HG02981 (cell line): ENCODE results near the gene PTPRQ.
"Not testable (repeated sequence)": the region's sequence is repeated elsewhere in the genome, so short reads cannot be mapped to it uniquely, and the experiment has no call there.

Experiments used
- ATAC-seq: cut with Tn5 transposase; IDR thresholded peaks from one replicate; pipeline ENCODE4 v1.9.1; 2021; ENCODE audit warnings: mild to moderate bottlenecking, moderate library complexity; ENCODE audit not compliant: unreplicated experiment

The PTPRQ gene

DNA sequence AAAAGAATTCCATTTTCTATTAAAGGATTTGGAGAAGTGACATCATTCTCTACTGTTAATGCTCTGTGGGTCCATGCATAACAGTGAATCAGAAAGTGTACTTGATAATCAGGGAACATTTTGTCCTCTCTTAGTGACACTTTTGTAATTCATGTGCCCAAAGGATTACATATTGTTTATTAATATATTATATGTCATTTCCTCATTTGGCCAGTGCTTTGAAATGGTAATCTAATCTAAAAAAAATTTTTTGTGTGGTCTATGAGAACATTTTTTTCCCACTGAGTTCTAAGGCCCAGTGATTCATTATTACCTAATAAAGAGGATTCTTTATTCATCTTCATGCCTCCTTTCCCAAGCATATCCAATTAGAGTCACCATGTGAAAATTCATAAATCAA is 183.7 kb downstream of the PTPRQ start:
- no peak for ATAC-seq

DNA sequence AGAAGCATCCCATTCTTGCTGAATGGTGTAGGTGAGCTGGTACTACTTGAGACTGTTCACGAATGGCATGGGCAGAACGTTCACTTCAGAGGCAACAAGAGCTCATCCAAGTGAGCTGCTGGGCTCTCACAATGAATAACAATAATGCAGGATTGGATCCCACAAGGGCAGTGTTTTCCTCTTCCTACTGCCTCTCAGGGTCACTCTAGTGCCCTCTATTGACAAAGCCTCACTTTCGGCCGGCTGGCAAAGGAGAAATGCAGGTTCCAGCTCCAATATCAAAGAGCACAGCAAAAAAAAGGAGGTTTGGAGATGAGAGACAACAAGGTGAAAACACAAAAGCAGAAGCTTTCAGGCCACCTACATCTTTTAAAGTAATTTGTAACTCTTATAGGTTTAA is 188.8 kb downstream of the PTPRQ start:
- ATAC-seq: no peak

DNA sequence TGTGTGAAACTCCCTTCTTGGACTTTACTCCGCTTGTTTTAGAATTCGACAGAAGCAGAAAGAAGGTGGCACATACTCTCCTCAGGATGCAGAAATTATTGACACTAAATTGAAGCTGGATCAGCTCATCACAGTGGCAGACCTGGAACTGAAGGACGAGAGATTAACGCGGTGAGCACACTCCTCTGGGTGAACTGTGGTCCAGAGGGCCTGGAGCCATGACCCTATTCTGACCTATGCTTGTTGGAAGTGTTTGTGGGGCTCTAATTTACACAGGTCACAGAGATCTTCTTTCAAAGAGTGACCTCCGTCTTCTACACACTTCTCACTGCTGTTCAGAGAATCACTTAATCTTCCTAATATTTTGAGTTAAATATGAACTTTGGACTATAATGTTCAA is 190.9 kb downstream of the PTPRQ start:
- ATAC-seq: no peak

DNA sequence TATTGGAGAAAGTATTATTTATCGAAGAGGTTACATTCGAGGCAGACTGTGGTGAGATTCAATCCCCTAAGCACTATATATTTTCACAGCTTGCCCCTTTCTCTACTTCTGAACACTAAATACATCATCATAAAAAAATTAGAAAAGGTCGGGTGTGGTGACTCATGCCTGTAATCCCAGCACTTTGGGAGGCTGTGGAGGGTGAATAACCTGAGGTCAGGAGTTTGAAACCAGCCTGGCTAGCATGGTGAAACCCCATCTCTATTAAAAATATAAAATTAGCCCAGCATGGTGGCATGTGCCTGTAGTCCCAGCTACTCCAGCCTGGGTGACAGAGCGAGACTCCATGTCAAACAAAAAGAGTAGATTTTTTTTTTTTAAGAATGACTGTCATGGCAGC is 192.8 kb downstream of the PTPRQ start:
- ATAC-seq: no peak

DNA sequence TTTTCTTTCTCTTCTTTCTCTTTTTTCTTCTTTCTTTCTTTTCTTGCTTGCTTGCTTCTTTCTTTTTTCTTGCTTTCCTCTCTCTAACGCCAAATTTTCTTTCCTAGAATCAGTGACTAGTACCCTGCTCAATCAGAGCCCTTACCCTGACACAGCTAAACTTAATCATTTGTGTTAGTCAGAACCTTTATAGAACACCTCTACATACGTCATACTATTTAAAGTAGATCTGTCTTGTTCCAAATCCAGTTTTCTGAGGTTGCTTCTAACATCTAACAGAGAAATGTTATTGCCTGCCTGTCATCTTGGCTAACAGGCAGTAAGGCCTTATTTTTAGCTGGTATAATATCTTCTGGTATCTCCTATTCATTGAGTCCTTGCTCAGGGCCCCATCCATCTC is 197.9 kb downstream of the PTPRQ start:
- ATAC-seq: no peak

DNA sequence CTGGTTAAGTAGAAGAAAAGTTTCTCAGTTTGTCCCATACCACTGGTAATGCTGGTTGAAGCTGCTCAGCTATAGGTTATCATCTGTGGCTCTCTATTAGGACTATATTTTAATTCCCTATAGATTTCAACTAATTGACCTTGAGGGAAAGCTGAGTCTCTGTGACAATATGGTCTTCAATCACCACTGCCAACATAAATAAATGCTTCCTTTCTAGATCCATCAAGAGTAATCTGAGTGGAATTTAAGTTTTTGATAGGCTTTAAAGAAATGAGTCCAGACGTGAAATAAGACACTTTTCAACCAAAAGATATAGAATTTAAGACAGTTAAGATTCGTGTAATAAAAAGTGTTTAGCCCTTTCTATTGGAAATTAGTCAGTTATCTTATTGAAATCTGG is 199.9 kb downstream of the PTPRQ start:
- no peak for ATAC-seq

DNA sequence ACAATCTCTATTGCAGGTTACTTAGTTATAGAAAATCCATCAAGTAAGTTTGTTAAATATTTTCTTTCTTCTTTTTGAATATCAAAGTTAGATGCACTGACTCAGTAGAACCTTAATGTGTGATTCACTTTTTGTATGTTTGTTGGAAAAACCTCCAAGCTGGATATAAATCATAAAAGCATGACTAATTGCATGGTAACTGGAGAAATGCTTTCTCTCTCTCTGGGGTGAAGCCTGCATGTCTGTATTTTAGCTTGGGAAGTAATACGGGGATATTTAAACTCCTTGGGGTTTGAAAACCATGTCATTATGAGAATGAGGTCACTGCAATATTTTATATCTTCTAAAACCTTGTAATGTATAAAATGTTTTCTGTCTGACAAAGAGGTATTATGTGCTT is 204.8 kb downstream of the PTPRQ start:
- no peak for ATAC-seq

DNA sequence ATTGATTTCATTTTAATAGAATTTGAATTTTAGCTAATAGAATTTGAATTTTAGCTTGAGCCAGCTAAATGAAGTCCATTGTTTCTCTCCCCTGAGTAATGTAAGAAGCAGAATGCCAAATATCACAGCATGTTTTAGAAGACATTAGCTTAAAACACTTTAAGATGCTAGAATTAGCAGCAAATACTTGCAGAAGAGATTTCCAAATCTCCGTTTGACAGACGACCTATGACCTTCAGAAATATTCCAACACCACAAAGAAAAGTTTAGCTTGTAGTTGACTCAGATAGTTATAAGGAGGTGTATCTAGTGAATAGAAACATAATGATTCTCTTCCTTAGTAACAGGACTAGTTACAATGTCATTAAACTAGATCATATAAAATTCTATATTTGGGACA is 211.7 kb downstream of the PTPRQ start:
- ATAC-seq: no peak

DNA sequence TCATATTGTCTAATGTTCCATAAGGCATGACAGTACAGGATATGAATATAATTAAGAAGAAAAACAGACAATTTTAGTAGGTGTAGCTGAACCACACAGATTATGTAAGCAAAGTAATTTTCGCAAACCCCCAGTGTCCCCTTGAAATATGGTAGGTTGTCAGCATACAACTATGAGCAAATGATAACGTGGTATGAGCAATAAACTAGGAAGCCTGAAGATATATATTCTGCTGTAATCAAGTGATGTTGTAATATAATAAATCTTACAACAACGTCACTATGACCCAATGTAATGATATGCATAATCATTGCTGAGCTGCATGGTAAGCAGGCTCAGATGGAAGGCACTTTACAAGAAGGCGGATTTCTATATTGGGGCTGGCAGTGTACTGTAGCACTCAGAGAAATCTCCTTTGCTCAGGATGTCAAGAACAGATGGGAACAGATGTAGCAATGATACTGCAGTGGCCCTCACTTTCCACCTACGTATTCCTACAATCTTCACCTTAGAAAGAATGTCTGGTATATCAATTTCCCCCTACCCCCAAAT is 215.6 kb downstream of the PTPRQ start:
- no peak for ATAC-seq

DNA sequence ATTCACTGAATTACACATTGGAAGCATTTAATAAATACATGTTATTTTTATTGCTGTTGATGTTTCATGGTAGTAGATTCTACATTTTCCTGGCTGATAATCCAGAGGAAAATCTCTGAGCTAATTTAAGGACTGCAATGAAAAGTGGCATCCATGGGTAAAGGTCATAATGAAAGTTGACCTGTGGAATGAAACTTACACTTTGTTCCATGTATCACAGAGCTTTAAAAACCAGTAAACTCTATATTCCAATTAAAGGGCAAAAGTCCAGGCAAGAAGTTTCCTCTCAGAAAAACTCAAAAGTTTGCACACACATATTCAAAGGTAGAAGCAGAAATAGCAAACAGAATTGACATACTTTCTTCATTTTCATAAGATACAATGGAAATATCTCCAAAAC is 218.6 kb downstream of the PTPRQ start:
- no peak for ATAC-seq

DNA sequence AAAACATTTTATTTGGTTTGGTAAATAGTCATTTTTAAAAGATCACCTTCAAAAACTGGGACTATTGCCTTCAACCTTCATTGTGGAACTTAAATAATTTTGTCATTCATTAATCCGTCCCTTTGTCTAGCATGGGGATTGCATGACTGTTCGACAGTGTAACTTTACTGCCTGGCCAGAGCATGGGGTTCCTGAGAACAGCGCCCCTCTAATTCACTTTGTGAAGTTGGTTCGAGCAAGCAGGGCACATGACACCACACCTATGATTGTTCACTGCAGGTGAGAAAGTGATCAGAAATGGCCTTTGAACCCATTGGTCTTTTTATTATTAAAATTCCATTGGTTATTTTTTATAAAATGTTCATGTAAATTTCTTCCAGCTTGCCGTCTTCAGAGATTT is 226.2 kb downstream of the PTPRQ start:
- ATAC-seq: no peak

DNA sequence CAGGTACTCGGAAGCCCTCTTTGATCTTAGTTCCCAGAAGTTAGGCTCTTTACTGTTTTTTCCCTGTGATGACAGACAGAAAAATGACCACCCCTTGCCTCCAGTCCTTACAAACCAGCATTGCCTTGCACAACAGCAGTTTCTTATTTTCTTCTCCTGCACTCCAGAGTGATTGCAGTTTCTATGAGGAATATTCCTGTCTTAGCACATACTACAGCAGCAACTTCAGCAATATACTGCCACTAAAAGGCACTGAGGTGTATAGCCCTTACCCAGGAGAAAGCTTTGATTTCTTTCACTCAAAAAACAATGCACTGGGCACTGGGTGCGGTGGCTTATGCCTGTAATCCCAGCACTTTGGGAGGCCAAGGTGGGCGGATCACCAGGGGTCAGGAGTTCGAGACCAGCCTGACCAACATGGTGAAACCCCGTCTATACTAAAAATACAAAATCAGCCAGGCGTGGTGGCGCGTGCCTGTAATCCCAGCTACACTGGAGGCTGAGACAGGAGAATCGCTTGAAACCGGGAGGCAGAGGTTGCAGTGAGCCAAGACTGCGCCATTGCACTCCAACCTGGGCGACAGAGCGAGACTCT is 232.1 kb downstream of the PTPRQ start:
- not testable (repeated sequence) for ATAC-seq

DNA sequence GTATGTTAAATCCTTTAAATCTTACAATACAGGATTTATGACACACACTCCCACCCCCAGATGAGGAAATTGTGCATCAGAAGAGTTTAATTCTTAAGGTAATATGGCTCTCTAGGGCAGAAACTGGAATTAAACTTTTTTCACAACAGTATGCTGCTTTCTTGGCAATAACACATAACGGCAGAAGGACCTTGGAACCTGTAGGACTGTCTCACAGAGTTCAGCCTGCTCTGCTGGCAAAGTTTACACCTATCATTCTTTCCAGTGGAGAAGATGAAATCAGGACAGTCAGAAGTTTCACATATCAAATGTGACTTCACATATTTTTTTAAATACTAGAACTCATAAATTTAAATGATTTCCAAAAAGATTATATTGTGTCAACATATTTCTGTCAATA is 232.8 kb downstream of the PTPRQ start:
- no peak for ATAC-seq

DNA sequence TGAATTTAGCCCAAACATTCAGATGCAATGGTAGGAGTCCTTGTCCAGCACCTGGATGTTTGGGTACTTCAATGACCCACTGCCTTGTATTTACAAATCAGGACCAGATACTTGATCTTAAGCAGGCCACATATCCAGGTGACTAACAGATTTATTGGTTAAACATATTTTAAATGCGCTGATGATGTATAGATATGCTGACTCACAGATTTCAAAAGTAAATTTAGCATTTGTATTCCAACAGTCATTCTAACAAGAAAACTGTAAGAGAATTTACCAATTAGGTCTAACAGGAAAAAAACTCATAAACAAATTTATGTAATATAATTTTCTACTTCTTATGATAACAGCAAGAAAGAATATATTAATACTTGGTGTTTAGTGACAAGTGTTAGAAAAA is 234.0 kb downstream of the PTPRQ start:
- ATAC-seq: no peak

DNA sequence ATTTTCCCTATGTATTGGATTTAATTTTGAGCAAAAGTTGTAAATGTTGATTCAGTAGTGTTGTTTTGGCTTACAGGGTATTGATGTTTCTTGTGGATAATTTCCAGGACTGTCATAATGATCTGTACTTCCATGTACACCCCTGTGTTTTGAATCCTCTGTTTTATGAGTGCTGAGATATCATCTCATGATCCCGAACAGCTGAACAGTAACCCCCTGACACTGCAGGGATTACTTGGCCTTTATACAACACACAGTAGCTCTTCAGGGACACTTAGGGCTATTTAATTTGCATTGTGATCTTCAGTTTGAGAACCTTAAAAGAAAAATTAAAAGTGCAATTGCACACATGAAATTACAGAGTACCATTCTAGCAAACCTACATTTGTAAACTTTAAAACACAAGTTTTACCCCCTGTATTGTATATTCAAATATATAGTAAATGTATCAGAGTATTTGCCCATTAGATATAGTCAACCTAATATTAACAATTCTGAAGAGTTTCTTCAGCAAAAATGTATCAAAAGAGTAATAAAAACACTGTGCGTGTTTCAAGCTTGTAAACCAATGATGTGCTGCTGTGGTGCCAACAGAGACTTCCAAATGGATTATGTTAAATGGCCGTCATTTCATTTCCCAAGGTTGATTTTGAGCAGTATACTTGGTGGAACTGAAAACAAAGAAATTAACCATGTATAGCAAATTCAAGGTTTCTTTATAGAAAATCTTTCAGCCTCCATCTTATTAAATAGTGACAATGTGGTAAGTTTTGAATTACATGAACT is 235.5 kb downstream of the PTPRQ start:
- ATAC-seq: no peak

DNA sequence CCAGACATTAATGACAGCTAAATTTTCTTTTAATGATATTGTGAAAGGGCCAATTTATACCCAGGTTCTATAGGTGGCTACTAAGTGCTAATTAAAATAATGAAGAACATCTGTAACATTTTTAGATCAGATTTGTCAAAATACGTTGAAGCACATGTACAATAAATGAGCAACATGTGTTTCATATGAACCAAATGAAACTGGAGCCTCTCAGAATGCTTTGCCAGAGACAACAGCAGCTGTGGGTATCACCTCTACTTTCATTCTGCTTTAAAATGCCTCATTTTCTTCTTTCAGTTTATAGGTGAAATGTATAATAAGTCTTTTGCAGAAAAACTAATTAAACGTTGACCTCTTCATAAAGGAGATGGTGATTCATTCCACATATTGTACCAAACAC is 237.3 kb downstream of the PTPRQ start:
- no peak for ATAC-seq

DNA sequence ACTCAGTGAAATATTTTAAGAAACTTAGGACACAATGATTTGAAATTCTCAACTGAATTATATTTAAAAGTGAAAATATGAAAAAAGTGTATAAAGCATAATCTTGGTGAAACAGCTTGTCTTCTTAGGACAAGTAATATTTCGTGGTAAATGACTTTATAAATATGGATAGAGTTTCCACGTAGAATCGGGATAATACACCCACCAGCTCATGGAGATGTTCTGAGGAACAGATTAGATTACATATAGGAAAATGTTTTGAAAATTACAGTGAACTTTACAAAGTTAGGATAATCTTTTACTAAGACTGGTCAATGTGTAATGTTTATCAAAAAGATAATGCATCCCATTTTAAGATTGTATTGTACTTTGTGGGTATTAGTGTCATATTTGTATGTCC is 237.8 kb downstream of the PTPRQ start:
- no peak for ATAC-seq

DNA sequence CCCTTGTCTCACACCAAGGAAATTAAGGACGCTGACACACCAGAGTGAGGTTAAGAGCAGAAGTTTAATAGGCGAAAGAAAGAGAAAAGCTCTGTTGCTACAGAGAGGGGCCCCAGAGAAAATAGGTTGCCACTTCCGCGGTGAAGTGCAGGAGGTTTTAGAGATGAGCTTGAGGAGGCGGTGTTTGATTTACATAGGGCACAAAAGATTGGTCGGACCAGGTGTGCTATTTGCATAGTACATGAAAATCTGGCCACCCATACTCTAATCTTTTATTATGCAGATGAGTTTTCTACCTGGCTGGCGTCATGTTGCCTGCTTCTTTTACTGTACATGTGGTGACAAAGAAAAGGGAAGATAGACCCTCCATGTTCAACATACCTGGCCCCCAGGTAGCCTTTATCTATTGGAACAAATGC is 240.1 kb downstream of the PTPRQ start:
- ATAC-seq: no peak

DNA sequence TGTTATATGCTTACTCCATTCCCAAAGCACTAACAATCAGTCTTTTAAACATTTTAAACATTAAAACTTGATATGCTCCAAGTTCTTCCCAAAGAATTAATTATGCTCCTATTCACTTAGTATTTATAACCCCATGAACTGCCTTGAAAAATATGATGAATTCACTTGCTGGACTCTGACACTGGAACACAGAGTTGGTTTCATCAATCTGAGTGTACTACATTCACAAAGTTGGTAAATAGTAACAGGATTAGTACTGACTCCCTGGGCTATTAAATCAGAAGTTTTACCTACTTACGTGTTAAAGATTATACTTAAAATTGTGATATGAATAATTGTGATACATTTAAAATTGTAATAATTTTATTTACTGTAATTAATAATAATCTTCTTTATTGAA is 246.1 kb downstream of the PTPRQ start:
- no peak for ATAC-seq

DNA sequence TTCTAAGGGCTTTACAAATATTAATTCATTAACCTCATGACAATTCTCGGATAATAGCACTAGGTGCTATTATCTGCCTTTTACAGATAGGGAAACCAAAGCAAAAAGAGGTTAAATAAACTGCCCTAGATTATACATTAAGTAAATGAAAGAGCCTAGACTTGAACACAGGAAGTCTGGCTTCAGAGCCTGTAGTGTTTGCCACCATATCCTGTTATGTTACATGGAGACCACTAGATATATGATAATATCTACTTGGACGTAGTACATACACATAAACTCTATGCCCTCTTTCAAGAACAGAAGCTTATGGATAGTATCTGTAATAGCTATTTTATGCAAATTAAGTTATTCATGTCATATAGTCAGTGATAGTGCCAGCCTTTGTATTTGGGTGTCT is 246.5 kb downstream of the PTPRQ start:
- no peak for ATAC-seq

DNA sequence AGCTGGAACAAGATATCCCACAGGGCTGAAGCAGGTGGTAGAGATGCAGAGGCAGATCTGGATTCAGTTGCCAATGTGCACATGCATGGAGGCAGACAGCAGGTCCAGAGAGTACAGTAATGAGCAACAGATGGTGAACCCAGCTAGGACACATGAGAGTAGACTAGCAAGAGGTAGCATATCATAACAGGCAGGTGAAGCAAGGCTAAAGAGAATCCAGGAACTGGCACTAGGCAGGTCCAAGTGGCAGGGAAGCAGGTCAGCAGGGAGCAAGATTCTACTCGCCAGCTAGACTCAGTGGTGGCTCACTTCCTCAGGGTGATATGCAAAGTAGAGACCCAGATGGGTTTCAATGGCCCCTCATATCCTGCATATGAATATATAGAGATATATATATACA is 248.1 kb downstream of the PTPRQ start:
- ATAC-seq: no peak

DNA sequence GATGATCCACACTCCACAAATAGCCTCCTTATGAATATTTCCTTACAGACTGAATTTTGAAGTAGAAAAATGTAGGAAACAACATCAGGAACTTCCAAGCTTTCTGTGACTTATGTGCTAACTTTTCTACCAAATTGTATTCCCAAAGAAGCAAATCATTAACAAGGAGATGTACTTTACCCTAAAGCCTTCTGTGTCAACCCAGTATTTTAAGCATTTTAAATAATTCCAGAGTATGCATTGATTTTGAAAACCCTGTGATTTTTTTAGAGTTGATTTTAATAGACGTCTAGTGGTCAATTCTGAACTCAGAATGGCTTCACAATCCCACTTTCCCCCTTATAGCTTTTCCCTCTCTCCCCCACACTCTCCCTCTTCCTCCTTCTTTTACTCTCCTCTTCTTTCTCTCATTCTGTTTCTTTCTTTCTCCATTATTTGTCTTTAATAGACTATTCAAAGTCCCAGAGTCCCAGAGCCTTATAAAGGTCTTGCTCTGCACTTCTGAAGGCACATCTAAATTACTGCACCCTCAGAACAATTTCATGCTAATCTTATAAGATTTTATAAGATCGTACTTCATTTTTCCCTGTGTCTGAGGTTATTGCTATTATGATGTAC is 253.3 kb downstream of the PTPRQ start:
- ATAC-seq: no peak
